Osteoblast (primary cell): ENCODE data around the gene HELT. TPM values are rescaled to one million over a fixed set of nuclear protein-coding genes. Genes with fewer than 3 reads are reported as not detected.
"Not testable (repeated sequence)": the region's sequence is repeated elsewhere in the genome, so short reads cannot be mapped to it uniquely, and the experiment has no call there.

Experiments
- DNase-seq: peaks from one replicate; pipeline ENCODE4 v3.0.0; 2011; ENCODE audit warnings: low spot score, mixed read lengths; ENCODE audit not compliant: insufficient read length; ENCODE audit errors: missing footprints
- H2AFZ ChIP-seq: 2 replicates; pipeline ENCODE4 v1.6.0; 2011; ENCODE audit warnings: mild to moderate bottlenecking, low read length
- H3K27ac ChIP-seq: 2 replicates; pipeline ENCODE4 v1.5.1; 2011; ENCODE audit warnings: mild to moderate bottlenecking, low read depth, low read length, moderate library complexity
- H3K27me3 ChIP-seq: 2 replicates; pipeline ENCODE4 v1.6.0; 2012; ENCODE audit warnings: mild to moderate bottlenecking, control low read depth, inconsistent platforms, low read length, moderate library complexity; ENCODE audit not compliant: insufficient read depth
- H3K36me3 ChIP-seq: 2 replicates; pipeline ENCODE4 v1.5.1; 2011; ENCODE audit warnings: mild to moderate bottlenecking, low read length, control low read depth, moderate library complexity; ENCODE audit not compliant: insufficient read depth
- H3K4me1 ChIP-seq: 2 replicates; pipeline ENCODE4 v1.5.1; 2011; ENCODE audit warnings: mild to moderate bottlenecking, low read length, control low read depth, moderate library complexity; ENCODE audit not compliant: insufficient read depth
- H3K4me2 ChIP-seq: 2 replicates; pipeline ENCODE4 v1.6.0; 2011; ENCODE audit warnings: mild to moderate bottlenecking, low read length; ENCODE audit not compliant: insufficient read depth
- H3K4me3 ChIP-seq: fragments of 200-600 bp; sonication (generic); 3 replicates; pipeline ENCODE4 v1.5.1; 2012; ENCODE audit warnings: mild to moderate bottlenecking, low read length, inconsistent platforms; ENCODE audit not compliant: insufficient read depth
- H3K79me2 ChIP-seq: 2 replicates; pipeline ENCODE4 v1.6.0; 2012; ENCODE audit warnings: mild to moderate bottlenecking, low read length, control low read depth, inconsistent platforms; ENCODE audit not compliant: insufficient read depth
- H3K9me3 ChIP-seq: 2 replicates; pipeline ENCODE4 v1.5.1; 2011; ENCODE audit warnings: low read depth, low read length, control low read depth
- H4K20me1 ChIP-seq: 2 replicates; pipeline ENCODE4 v1.6.0; 2012; ENCODE audit warnings: mild to moderate bottlenecking, low read length, control low read depth; ENCODE audit not compliant: insufficient read depth
- total RNA-seq: library from RNA; depleted of rRNA; stranded (reverse); fragments of >200 nt; gene quantifications from 2 replicates; pipeline ENCODE4 v1.2.3, GENCODE V29; 2012
- TF ChIP-seq, protein P1 (sequence below): IDR thresholded peaks from 2 replicates; pipeline ENCODE4 v1.5.1; 2011; ENCODE audit warnings: mild to moderate bottlenecking, low read depth, low read length, moderate library complexity; ENCODE audit errors: extremely low read depth

HELT gene
- total RNA-seq, 1 donor = not detected

DNA sequence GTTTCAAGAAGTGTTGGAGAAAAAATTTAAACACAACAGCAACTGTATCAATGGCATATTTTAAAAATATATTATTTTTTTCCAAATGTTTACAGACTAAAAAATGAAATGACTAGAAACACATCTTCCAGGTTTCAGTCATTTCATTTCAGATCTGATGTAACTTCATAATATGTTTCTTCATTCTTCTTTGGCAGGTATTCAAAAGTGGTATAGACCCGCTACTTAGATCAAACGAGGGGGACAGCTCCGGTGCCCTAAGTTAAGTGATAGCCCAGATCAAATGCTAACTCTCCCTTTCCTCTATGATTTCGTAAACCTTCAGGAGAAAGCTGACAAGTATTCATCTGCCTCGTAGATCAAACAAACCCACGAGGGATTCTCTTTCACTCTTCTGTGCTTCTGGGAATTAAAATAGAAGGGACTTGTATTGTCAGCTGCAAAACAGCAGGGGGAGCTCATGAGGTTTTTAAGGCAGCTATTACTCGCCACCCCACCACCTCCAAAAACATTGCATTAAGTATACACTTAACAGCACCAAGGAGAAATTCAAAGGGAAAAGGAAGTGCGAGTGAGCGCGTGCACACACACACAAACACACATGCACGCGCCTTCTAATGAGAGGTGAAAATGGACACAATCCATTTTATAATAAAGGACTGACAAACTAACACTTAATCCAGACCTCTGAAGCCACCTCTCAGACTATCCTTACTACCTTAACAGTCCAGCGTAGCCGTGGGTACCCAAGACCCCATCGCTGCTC lies 21.4 kb downstream of the HELT start:
- no peaks in the 10 kb centered on the region for H3K27me3 ChIP-seq
- TF ChIP-seq, protein P1, sequence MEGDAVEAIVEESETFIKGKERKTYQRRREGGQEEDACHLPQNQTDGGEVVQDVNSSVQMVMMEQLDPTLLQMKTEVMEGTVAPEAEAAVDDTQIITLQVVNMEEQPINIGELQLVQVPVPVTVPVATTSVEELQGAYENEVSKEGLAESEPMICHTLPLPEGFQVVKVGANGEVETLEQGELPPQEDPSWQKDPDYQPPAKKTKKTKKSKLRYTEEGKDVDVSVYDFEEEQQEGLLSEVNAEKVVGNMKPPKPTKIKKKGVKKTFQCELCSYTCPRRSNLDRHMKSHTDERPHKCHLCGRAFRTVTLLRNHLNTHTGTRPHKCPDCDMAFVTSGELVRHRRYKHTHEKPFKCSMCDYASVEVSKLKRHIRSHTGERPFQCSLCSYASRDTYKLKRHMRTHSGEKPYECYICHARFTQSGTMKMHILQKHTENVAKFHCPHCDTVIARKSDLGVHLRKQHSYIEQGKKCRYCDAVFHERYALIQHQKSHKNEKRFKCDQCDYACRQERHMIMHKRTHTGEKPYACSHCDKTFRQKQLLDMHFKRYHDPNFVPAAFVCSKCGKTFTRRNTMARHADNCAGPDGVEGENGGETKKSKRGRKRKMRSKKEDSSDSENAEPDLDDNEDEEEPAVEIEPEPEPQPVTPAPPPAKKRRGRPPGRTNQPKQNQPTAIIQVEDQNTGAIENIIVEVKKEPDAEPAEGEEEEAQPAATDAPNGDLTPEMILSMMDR = peak; percentile 84
- no peaks in the 10 kb centered on the region for H3K9me3 ChIP-seq
- peaks cover 3% of the 10 kb centered on the region for H3K4me1 ChIP-seq
- H3K4me2 ChIP-seq = peak overlapping the region; percentile 87
- no peak overlapping the region for H3K27ac ChIP-seq
- no peaks in the 10 kb centered on the region for H3K79me2 ChIP-seq
- peak; percentile 81 for DNase-seq
- H3K36me3 ChIP-seq = no peaks in the 10 kb centered on the region
- H2AFZ ChIP-seq = peak overlapping the region; percentile 80
- peak overlapping the region; percentile 64 for H3K4me3 ChIP-seq
- H4K20me1 ChIP-seq = no peaks in the 10 kb centered on the region

DNA sequence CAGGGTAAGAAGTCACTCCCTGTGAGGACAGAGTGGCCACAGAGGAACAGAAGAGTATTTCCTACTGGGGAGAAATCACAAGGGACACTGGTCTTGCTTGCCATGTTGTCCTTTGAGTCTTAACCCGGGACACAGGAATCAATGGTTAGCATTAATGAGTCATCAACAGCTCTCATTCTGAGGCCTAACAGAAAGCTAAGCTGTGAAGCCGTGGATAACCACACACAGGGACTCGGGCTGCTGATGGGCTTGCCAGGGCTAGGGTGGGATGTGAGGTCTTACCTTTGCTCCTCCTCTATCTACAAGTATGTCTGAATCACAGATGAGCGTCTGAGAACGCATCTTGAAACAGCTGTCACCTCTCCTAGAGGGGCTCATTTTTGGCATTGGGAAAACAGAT lies 22.2 kb downstream of the HELT start:
- H3K79me2 ChIP-seq = no peaks in the 10 kb centered on the region
- DNase-seq = no peak
- no peaks in the 10 kb centered on the region for H3K36me3 ChIP-seq
- no peak overlapping the region for H3K27ac ChIP-seq
- peaks cover 3% of the 10 kb centered on the region for H3K4me1 ChIP-seq
- no peak overlapping the region for H3K4me2 ChIP-seq
- TF ChIP-seq, protein P1 = no peak
- no peak overlapping the region for H3K4me3 ChIP-seq
- no peaks in the 10 kb centered on the region for H3K27me3 ChIP-seq
- H4K20me1 ChIP-seq = no peaks in the 10 kb centered on the region
- no peaks in the 10 kb centered on the region for H3K9me3 ChIP-seq
- H2AFZ ChIP-seq = no peak overlapping the region

DNA sequence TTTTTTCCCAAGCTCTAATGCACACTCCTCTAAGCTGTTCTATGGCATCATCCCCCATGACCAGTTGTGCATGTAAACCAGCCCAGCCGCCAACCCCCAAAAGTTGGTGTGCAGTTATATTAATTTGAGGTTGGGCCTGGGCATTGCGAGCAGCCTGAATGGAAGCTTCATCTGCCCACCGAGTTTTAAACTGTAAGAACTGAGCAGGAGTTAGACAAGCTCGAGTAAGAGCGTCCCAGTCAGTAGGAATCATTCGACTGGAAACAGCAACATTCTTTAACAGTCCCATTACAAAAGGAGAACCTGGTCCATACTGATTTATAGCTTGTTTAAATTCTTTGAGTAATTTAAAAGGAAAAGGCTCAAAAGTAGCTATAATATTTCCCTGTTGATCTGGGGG lies 32.0 kb downstream of the HELT start:
- not testable (repeated sequence) for H3K4me3 ChIP-seq, H3K27me3 ChIP-seq, DNase-seq, H3K27ac ChIP-seq, H3K79me2 ChIP-seq, H3K4me2 ChIP-seq, H3K9me3 ChIP-seq, H2AFZ ChIP-seq, H3K4me1 ChIP-seq, H3K36me3 ChIP-seq, H4K20me1 ChIP-seq

DNA sequence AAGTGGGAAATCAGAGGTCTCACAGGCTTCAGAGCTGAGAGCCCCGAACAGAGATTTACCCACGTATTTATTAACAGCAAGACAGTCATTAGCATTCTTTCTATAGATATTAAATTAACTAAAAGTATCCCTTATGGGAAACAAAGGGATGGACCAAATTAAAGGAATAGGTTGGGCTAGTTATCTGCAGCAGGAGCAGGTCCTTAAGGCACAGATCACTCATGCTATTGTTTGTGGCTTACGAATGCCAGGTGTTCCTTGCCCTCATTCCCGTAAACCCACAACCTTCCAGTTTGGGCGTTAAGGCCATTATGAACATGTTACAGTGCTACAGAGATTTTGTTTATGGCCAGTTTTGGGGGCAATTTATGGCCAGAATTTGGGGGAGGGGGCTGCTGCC lies 33.0 kb downstream of the HELT start:
- not testable (repeated sequence) for H3K36me3 ChIP-seq, H3K27me3 ChIP-seq, H4K20me1 ChIP-seq, DNase-seq, H3K79me2 ChIP-seq, H2AFZ ChIP-seq, H3K4me2 ChIP-seq, H3K4me1 ChIP-seq, H3K4me3 ChIP-seq, H3K27ac ChIP-seq, H3K9me3 ChIP-seq

DNA sequence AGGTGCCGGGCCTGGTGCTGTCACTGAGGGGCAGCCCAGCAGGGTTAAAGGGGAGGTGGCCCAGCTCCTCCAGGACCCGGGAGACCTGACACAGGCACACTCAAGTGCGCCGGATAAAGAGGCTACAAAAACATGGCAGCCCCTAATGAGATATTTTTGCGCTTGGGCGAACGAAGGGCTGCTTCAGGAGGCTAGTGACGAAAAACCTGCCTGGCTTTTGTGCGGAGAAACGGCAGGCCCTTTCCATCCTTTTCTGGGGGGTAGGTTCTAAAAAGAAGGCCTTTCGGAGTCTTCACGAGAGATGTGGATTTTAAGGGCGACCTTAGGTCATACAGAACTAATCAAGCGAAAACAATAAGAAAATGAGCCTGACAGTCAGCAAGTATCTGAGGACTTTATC lies 35.5 kb downstream of the HELT start:
- Histone ChIP-seq H3K9me3 (no peaks in the 10 kb centered on the region), H3K79me2 (no peaks in the 10 kb centered on the region), H3K4me3 (no peak overlapping the region), H3K27me3 (peaks cover 9% of the 10 kb centered on the region), H3K4me1 (no peaks in the 10 kb centered on the region), H2AFZ (no peak overlapping the region), H3K36me3 (no peaks in the 10 kb centered on the region), H4K20me1 (no peaks in the 10 kb centered on the region), H3K27ac (no peak overlapping the region), H3K4me2 (no peak overlapping the region)
- DNase-seq = no peak
- TF ChIP-seq, protein P1 = no peak
